ENCODE data around the gene TEKT3. TPM values are rescaled to one million over a fixed set of nuclear protein-coding genes. Genes with fewer than 3 reads are reported as not detected.

The TEKT3 gene
- total RNA-seq, 1 donor from 2014 or later = not detected

GRCh38 chr17:15266325-15267125, 74.9 kb downstream of the TEKT3 start:
- Mint-ChIP-seq H3K9me3 (no peaks in the 10 kb centered on the region), H3K27me3 (ENCODE audit: low read depth) (peaks cover 57% of the 10 kb centered on the region), H3K4me1 (ENCODE audit: low read depth) (peaks cover 16% of the 10 kb centered on the region), H3K4me3 (ENCODE audit: low read depth) (no peak overlapping the region), H3K27ac (no peak overlapping the region), H3K36me3 (ENCODE audit: low read depth) (no peaks in the 10 kb centered on the region)
- intact Hi-C loops (cut with micrococcal nuclease) = no loop called here
- no peak for DNase-seq (ENCODE audit: low spot score)

- Mint-ChIP-seq H3K9me3 (no peaks in the 10 kb centered on the region), H3K36me3 (ENCODE audit: low read depth) (no peaks in the 10 kb centered on the region), H3K27ac (no peak within 1 kb of the TSS), H3K4me3 (ENCODE audit: low read depth) (no peak within 1 kb of the TSS), H3K4me1 (ENCODE audit: low read depth) (peaks cover 8% of the 10 kb centered on the region), H3K27me3 (ENCODE audit: low read depth) (peaks cover 70% of the 10 kb centered on the region)
- DNase-seq (ENCODE audit: low spot score) = no peak
- intact Hi-C loops (cut with micrococcal nuclease) = no loop called here
Observed at GRCh38 chr17:15265131-15265530, 76.3 kb downstream of the TEKT3 start, which contains the start of gene PMP22. Gene PMP22, minus strand, starts transcription at chr17:15265326. Its CDS starts 4,599 bp downstream, at chr17:15260727.

GRCh38 chr17:15264542-15264941, 76.9 kb downstream of the TEKT3 start:
- no peak for DNase-seq (ENCODE audit: low spot score)
- H3K4me3 Mint-ChIP-seq (ENCODE audit: low read depth) = no peak overlapping the region
- no peak overlapping the region for H3K27ac Mint-ChIP-seq
- peaks cover 71% of the 10 kb centered on the region for H3K27me3 Mint-ChIP-seq (ENCODE audit: low read depth)
- no peaks in the 10 kb centered on the region for H3K9me3 Mint-ChIP-seq
- peaks cover 9% of the 10 kb centered on the region for H3K4me1 Mint-ChIP-seq (ENCODE audit: low read depth)
- H3K36me3 Mint-ChIP-seq (ENCODE audit: low read depth) = no peaks in the 10 kb centered on the region
- intact Hi-C loops (cut with micrococcal nuclease) = no loop called here

- Mint-ChIP-seq H3K4me3 (ENCODE audit: low read depth) (no peak overlapping the region), H3K27me3 (ENCODE audit: low read depth) (peaks cover 72% of the 10 kb centered on the region), H3K36me3 (ENCODE audit: low read depth) (no peaks in the 10 kb centered on the region), H3K4me1 (ENCODE audit: low read depth) (peaks cover 9% of the 10 kb centered on the region), H3K27ac (no peak overlapping the region), H3K9me3 (no peaks in the 10 kb centered on the region)
- no peak for DNase-seq (ENCODE audit: low spot score)
- intact Hi-C loops (cut with micrococcal nuclease) = no loop called here
Observed at GRCh38 chr17:15263680-15264079, 77.7 kb downstream of the TEKT3 start.

GRCh38 chr17:15263206-15263579, 78.2 kb downstream of the TEKT3 start:
- Mint-ChIP-seq H3K36me3 (ENCODE audit: low read depth) (no peaks in the 10 kb centered on the region), H3K4me1 (ENCODE audit: low read depth) (peaks cover 9% of the 10 kb centered on the region), H3K9me3 (no peaks in the 10 kb centered on the region), H3K4me3 (ENCODE audit: low read depth) (no peak overlapping the region), H3K27me3 (ENCODE audit: low read depth) (peaks cover 74% of the 10 kb centered on the region), H3K27ac (no peak overlapping the region)
- no peak for DNase-seq (ENCODE audit: low spot score)
- intact Hi-C loops (cut with micrococcal nuclease) = no loop called here

GRCh38 chr17:15262291-15263205, 78.8 kb downstream of the TEKT3 start:
- intact Hi-C loops (cut with micrococcal nuclease) = no loop called here
- H3K27me3 Mint-ChIP-seq (ENCODE audit: low read depth) = peaks cover 74% of the 10 kb centered on the region
- H3K9me3 Mint-ChIP-seq = no peaks in the 10 kb centered on the region
- DNase-seq (ENCODE audit: low spot score) = no peak
- H3K4me3 Mint-ChIP-seq (ENCODE audit: low read depth) = peak overlapping the region; percentile 61
- H3K36me3 Mint-ChIP-seq (ENCODE audit: low read depth) = no peaks in the 10 kb centered on the region
- no peak overlapping the region for H3K27ac Mint-ChIP-seq
- H3K4me1 Mint-ChIP-seq (ENCODE audit: low read depth) = peaks cover 11% of the 10 kb centered on the region

- no peaks in the 10 kb centered on the region for H3K9me3 Mint-ChIP-seq
- H3K27me3 Mint-ChIP-seq (ENCODE audit: low read depth) = peaks cover 71% of the 10 kb centered on the region
- H3K36me3 Mint-ChIP-seq (ENCODE audit: low read depth) = no peaks in the 10 kb centered on the region
- H3K4me1 Mint-ChIP-seq (ENCODE audit: low read depth) = peaks cover 17% of the 10 kb centered on the region
- intact Hi-C loops (cut with micrococcal nuclease) = no loop called here
- DNase-seq (ENCODE audit: low spot score) = no peak
- H3K27ac Mint-ChIP-seq = no peak overlapping the region
- peak overlapping the region; percentile 61 for H3K4me3 Mint-ChIP-seq (ENCODE audit: low read depth)
Observed at GRCh38 chr17:15261802-15262290, 79.6 kb downstream of the TEKT3 start.

- Mint-ChIP-seq H3K4me1 (ENCODE audit: low read depth) (peaks cover 20% of the 10 kb centered on the region), H3K4me3 (ENCODE audit: low read depth) (peak overlapping the region; percentile 69), H3K27me3 (ENCODE audit: low read depth) (peaks cover 72% of the 10 kb centered on the region), H3K36me3 (ENCODE audit: low read depth) (no peaks in the 10 kb centered on the region), H3K9me3 (no peaks in the 10 kb centered on the region), H3K27ac (no peak overlapping the region)
- intact Hi-C loops (cut with micrococcal nuclease) = no loop called here
- no peak for DNase-seq (ENCODE audit: low spot score)
Observed at GRCh38 chr17:15261258-15261801, 80.1 kb downstream of the TEKT3 start.

GRCh38 chr17:15260376-15261257, 80.8 kb downstream of the TEKT3 start:
- intact Hi-C loops (cut with micrococcal nuclease) = no loop called here
- peaks cover 68% of the 10 kb centered on the region for H3K27me3 Mint-ChIP-seq (ENCODE audit: low read depth)
- no peak overlapping the region for H3K27ac Mint-ChIP-seq
- peak; percentile 48 for DNase-seq (ENCODE audit: low spot score)
- H3K9me3 Mint-ChIP-seq = no peaks in the 10 kb centered on the region
- no peaks in the 10 kb centered on the region for H3K36me3 Mint-ChIP-seq (ENCODE audit: low read depth)
- peaks cover 20% of the 10 kb centered on the region for H3K4me1 Mint-ChIP-seq (ENCODE audit: low read depth)
- peak overlapping the region; percentile 71 for H3K4me3 Mint-ChIP-seq (ENCODE audit: low read depth)

- Mint-ChIP-seq H3K27ac (no peak overlapping the region), H3K36me3 (ENCODE audit: low read depth) (no peaks in the 10 kb centered on the region), H3K27me3 (ENCODE audit: low read depth) (peaks cover 51% of the 10 kb centered on the region)
Observed at GRCh38 chr17:15257796-15258512, 83.4 kb downstream of the TEKT3 start.

GRCh38 chr17:15257258-15257788, 84.1 kb downstream of the TEKT3 start:
- Mint-ChIP-seq H3K27ac (no peak overlapping the region), H3K4me1 (ENCODE audit: low read depth) (peaks cover 19% of the 10 kb centered on the region), H3K9me3 (no peaks in the 10 kb centered on the region), H3K4me3 (ENCODE audit: low read depth) (no peak overlapping the region), H3K27me3 (ENCODE audit: low read depth) (peaks cover 50% of the 10 kb centered on the region), H3K36me3 (ENCODE audit: low read depth) (no peaks in the 10 kb centered on the region)
- intact Hi-C loops (cut with micrococcal nuclease) = loop anchor here (1.0 kb wide), 1 partner anchor 245 kb away; no protein-coding TSS in a partner anchor
- peak; percentile 48 for DNase-seq (ENCODE audit: low spot score)

More at GRCh38 chr17:15257796-15258512, 83.4 kb downstream of the TEKT3 start:
- H3K4me1 Mint-ChIP-seq (ENCODE audit: low read depth) = peaks cover 20% of the 10 kb centered on the region
- H3K4me3 Mint-ChIP-seq (ENCODE audit: low read depth) = no peak overlapping the region
- no peak for DNase-seq (ENCODE audit: low spot score)
- no peaks in the 10 kb centered on the region for H3K9me3 Mint-ChIP-seq
- intact Hi-C loops (cut with micrococcal nuclease) = loop anchor here (1.0 kb wide), 1 partner anchor 244 kb away; no protein-coding TSS in a partner anchor
